Stomach (tissue), 4 donors: ENCODE results near the gene MSX2.

Source experiments
- CTCF ChIP-seq, 7 experiments: fragments of 450-650 bp in 4 of 7; fragments of 200-600 bp in 3 of 7; sonication (generic) in 3 of 7; IDR thresholded peaks; one replicate each; pipeline ENCODE4 v1.5.1; 2016 to 2019; ENCODE audit warnings: antibody characterized with exemption in 7 of 7, control low read depth in 2 of 7, mild to moderate bottlenecking in 1 of 7
- POLR2AphosphoS5 ChIP-seq, 3 donors: sonication (generic); formaldehyde crosslinking; IDR thresholded peaks; one replicate each; pipeline ENCODE4 v1.6.1; 2016; ENCODE audit warnings: antibody characterized with exemption in 3 of 3

- TF ChIP-seq CTCF (IDR thresholded peaks at IDR 0.05) (no peak), POLR2AphosphoS5 (IDR thresholded peaks at IDR 0.05) (no peak)
Observed at GRCh38 chr5:174734571-174735497, 10.5 kb downstream of the MSX2 start.
